Spinal cord (tissue), 10 donors: Measurements from ENCODE around the gene FDCSP. TPM values are rescaled to one million over a fixed set of nuclear protein-coding genes. Genes with fewer than 3 reads are reported as not detected.

Source experiments
- DNase-seq, 6 donors: peaks; one replicate each; pipeline versions ENCODE4 v3.0.0 to v3.0.0-alpha.2; 2013 to 2015; ENCODE audit warnings: low spot score in 6 of 6, low read depth in 4 of 6
- H3K27ac ChIP-seq: one replicate; pipeline ENCODE4 v1.5.1; 2013; ENCODE audit warnings: low read depth, low read length, control low read depth
- H3K27me3 ChIP-seq: one replicate; pipeline ENCODE4 v1.6.1; 2013; ENCODE audit warnings: low read length; ENCODE audit not compliant: control insufficient read depth, insufficient read depth
- H3K36me3 ChIP-seq: one replicate; pipeline ENCODE4 v1.6.1; 2013; ENCODE audit warnings: low read length; ENCODE audit not compliant: control insufficient read depth, insufficient read depth
- H3K4me1 ChIP-seq: one replicate; pipeline ENCODE4 v1.6.1; 2013; ENCODE audit warnings: low read length; ENCODE audit not compliant: control insufficient read depth, insufficient read depth
- H3K4me3 ChIP-seq: one replicate; pipeline ENCODE4 v1.5.1; 2013; ENCODE audit warnings: low read depth, low read length, control low read depth
- H3K9me3 ChIP-seq: one replicate; pipeline ENCODE4 v1.6.1; 2013; ENCODE audit warnings: low read length; ENCODE audit not compliant: control insufficient read depth, insufficient read depth
- WGBS: methylation state at CpG from one replicate; pipeline ENCODE4 v1.1.5; 2013; ENCODE audit warnings: missing lambda C conversion rate; ENCODE audit not compliant: insufficient coverage; 5-methylcytosine and 5-hydroxymethylcytosine counted together
- polyA plus RNA-seq, 2 donors: library from polyadenylated mRNA; unstranded; fragments of 120-200 nt; gene quantifications; one replicate each; pipeline ENCODE4 v1.2.1, GENCODE V29; 2013; ENCODE audit not compliant: insufficient read length in 2 of 2
- total RNA-seq, 2 donors: library from RNA; depleted of rRNA in 1 of 2; stranded (reverse); fragments of 120-200 nt in 1 of 2; fragments of >200 nt in 1 of 2; gene quantifications; one replicate each; pipeline versions ENCODE4 v1.2.3 to v1.2.4, GENCODE V29; 2013 to 2014
- donor health status: healthy.

The FDCSP gene
- total and polyA plus RNA-seq, 4 donors: not detected

- DNase-seq: peak in 2 of 6 donors; percentile 1 to 22
- H3K4me3 ChIP-seq: no peak overlapping the region
- no peaks in the 10 kb centered on the region for H3K4me1 ChIP-seq
- no CpG with 5 or more reads among the region's 1 CpG for WGBS
- no peaks in the 10 kb centered on the region for H3K36me3 ChIP-seq
- no peak overlapping the region for H3K27ac ChIP-seq
- no peaks in the 10 kb centered on the region for H3K27me3 ChIP-seq
- no peaks in the 10 kb centered on the region for H3K9me3 ChIP-seq
Observed at GRCh38 chr4:70269674-70270073, 43.8 kb downstream of the FDCSP start.

GRCh38 chr4:70277121-70277520 is 51.2 kb downstream of the FDCSP start:
- no peaks in the 10 kb centered on the region for H3K27me3 ChIP-seq
- WGBS: 80% methylated on average over 1 of the region's 2 CpGs

GRCh38 chr4:70280567-70280966 is 54.6 kb downstream of the FDCSP start:
- no peak for DNase-seq
- WGBS: 63% methylated on average over 1 of the region's 1 CpG
- peak overlapping the region; percentile 16 for H3K27ac ChIP-seq

More at GRCh38 chr4:70277121-70277520, 51.2 kb downstream of the FDCSP start:
- DNase-seq: peak in 1 of 6 donors; percentile 7
- no peaks in the 10 kb centered on the region for H3K36me3 ChIP-seq
- H3K4me1 ChIP-seq: no peaks in the 10 kb centered on the region
- H3K4me3 ChIP-seq: no peak overlapping the region
- H3K9me3 ChIP-seq: no peaks in the 10 kb centered on the region
- no peak overlapping the region for H3K27ac ChIP-seq

More at GRCh38 chr4:70280567-70280966, 54.6 kb downstream of the FDCSP start:
- no peak overlapping the region for H3K4me3 ChIP-seq
- no peaks in the 10 kb centered on the region for H3K36me3 ChIP-seq
- H3K27me3 ChIP-seq: no peaks in the 10 kb centered on the region
- no peaks in the 10 kb centered on the region for H3K4me1 ChIP-seq
- no peaks in the 10 kb centered on the region for H3K9me3 ChIP-seq

Other genes starting within 250 kb of the FDCSP start
- not detected for gene STATH, start 230.2 kb upstream of the FDCSP start, total RNA-seq
- not detected for gene STATH, start 230.2 kb upstream of the FDCSP start, polyA plus RNA-seq
- gene HTN3, start 197.7 kb upstream of the FDCSP start, total RNA-seq: not detected
- gene HTN3, start 197.7 kb upstream of the FDCSP start, polyA plus RNA-seq: not detected
- gene HTN1, start 175.7 kb upstream of the FDCSP start, total RNA-seq: not detected
- under 1 TPM in 1 of 2 donors, not detected in 1; 0.08 TPM for gene HTN1, start 175.7 kb upstream of the FDCSP start, polyA plus RNA-seq
- not detected for gene PRR27, start 71.9 kb upstream of the FDCSP start, total RNA-seq
- gene PRR27, start 71.9 kb upstream of the FDCSP start, polyA plus RNA-seq: under 1 TPM; 0.05 to 0.06 TPM
- not detected for gene ODAM, start 30.4 kb upstream of the FDCSP start, total RNA-seq
- gene ODAM, start 30.4 kb upstream of the FDCSP start, polyA plus RNA-seq: not detected
- gene CSN3, start 16.5 kb downstream of the FDCSP start, total RNA-seq: not detected
- gene CSN3, start 16.5 kb downstream of the FDCSP start, polyA plus RNA-seq: not detected
- gene CABS1, start 108.9 kb downstream of the FDCSP start, total RNA-seq: not detected
- under 1 TPM in 1 of 2 donors, not detected in 1; 0.11 TPM for gene CABS1, start 108.9 kb downstream of the FDCSP start, polyA plus RNA-seq
- gene SMR3A, start 134.6 kb downstream of the FDCSP start, total RNA-seq: not detected
- gene SMR3A, start 134.6 kb downstream of the FDCSP start, polyA plus RNA-seq: not detected
- not detected for gene SMR3B, start 157.0 kb downstream of the FDCSP start, total RNA-seq
- not detected for gene SMR3B, start 157.0 kb downstream of the FDCSP start, polyA plus RNA-seq
- gene OPRPN, start 171.8 kb downstream of the FDCSP start, total RNA-seq: not detected
- not detected for gene OPRPN, start 171.8 kb downstream of the FDCSP start, polyA plus RNA-seq
- gene MUC7, start 246.1 kb downstream of the FDCSP start, total RNA-seq: not detected
- not detected for gene MUC7, start 246.1 kb downstream of the FDCSP start, polyA plus RNA-seq